Neural cell (in vitro differentiated cells): ENCODE results near the gene ZDHHC18.

ENCODE experiments used
- CTCF ChIP-seq: fragments of 450-650 bp; IDR thresholded peaks from 2 replicates; pipeline ENCODE4 v1.5.1; 2014; ENCODE audit warnings: antibody characterized with exemption, mild to moderate bottlenecking, moderate library complexity; ENCODE audit not compliant: poor library complexity, severe bottlenecking
- EP300 ChIP-seq: fragments of 450-650 bp; conservative IDR thresholded peaks from 2 replicates; pipeline ENCODE4 v1.6.1; 2014; ENCODE audit warnings: antibody characterized with exemption, mild to moderate bottlenecking, moderate library complexity; ENCODE audit not compliant: poor library complexity, severe bottlenecking
- MXI1 ChIP-seq: fragments of 450-650 bp; conservative IDR thresholded peaks from 2 replicates; pipeline ENCODE4 v1.6.1; 2014; ENCODE audit warnings: antibody characterized with exemption, mild to moderate bottlenecking; ENCODE audit not compliant: poor library complexity, severe bottlenecking
- RAD21 ChIP-seq: fragments of 450-650 bp; conservative IDR thresholded peaks from 2 replicates; pipeline ENCODE4 v1.6.1; 2014; ENCODE audit warnings: antibody characterized with exemption, mild to moderate bottlenecking, moderate library complexity
- REST ChIP-seq: IDR thresholded peaks from 2 replicates; pipeline ENCODE4 v1.6.1; 2012; ENCODE audit warnings: borderline replicate concordance
- SMC3 ChIP-seq: fragments of 450-650 bp; conservative IDR thresholded peaks from 2 replicates; pipeline ENCODE4 v1.6.1; 2014; ENCODE audit warnings: antibody characterized with exemption, mild to moderate bottlenecking, moderate library complexity; ENCODE audit not compliant: poor library complexity

- TF ChIP-seq EP300, result no peak
- no peak for TF ChIP-seq SMC3
- TF ChIP-seq CTCF, result no peak
- no peak for TF ChIP-seq RAD21
- no peak for TF ChIP-seq MXI1
- TF ChIP-seq REST, result no peak
These were observed 35.3 kb upstream of the ZDHHC18 start for GRCh38 chr1:26791148-26791547.
